Uterus (tissue), 2 donors: ENCODE data around the gene IKZF1.

Experiments
- POLR2A ChIP-seq, 2 donors: fragments of 450-650 bp; IDR thresholded peaks; one replicate each; pipeline ENCODE4 v1.6.1; 2016; ENCODE audit warnings: antibody characterized with exemption in 2 of 2, mild to moderate bottlenecking in 1 of 2, moderate library complexity in 1 of 2
- TF ChIP-seq, protein P1 (sequence below), 4 experiments: fragments of 200-600 bp in 2 of 4; fragments of 450-650 bp in 2 of 4; sonication (generic) in 2 of 4; IDR thresholded peaks; one replicate each; pipeline ENCODE4 v1.5.1; 2016 to 2019; ENCODE audit warnings: antibody characterized with exemption in 4 of 4, mild to moderate bottlenecking in 2 of 4, moderate library complexity in 1 of 4

DNA sequence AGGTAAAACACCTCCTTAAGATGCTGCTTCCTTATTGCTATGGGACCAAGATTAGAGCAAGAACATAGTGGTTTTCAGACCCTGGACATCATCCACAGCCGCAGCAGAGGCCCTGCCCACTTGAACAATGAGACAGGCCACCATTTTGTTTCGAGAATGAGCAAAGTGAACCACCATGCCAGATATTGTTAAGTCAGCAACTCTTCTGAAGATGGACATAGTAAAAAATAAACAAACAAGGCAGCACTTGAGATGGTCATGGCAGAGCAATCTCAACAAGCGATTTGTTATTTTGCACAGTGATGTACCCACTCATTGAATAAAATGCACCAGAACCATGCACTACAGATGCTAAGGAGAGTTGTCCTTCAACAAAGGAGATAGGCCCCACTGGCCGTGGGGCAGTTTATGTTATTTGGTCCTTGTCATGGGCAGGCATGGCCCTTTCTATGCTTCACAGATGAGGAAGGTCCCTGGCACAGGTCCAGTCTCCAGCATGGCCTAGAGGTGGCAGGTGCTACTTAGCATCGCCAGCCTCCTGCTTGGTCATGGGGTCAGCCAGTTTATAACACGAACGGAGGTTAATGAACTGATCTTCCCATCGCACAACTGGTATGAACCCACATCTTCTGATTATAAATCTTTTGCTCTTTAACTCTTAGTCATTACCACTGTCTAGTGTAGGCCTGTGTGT lies 44.1 kb downstream of the IKZF1 start:
- TF ChIP-seq, protein P1, sequence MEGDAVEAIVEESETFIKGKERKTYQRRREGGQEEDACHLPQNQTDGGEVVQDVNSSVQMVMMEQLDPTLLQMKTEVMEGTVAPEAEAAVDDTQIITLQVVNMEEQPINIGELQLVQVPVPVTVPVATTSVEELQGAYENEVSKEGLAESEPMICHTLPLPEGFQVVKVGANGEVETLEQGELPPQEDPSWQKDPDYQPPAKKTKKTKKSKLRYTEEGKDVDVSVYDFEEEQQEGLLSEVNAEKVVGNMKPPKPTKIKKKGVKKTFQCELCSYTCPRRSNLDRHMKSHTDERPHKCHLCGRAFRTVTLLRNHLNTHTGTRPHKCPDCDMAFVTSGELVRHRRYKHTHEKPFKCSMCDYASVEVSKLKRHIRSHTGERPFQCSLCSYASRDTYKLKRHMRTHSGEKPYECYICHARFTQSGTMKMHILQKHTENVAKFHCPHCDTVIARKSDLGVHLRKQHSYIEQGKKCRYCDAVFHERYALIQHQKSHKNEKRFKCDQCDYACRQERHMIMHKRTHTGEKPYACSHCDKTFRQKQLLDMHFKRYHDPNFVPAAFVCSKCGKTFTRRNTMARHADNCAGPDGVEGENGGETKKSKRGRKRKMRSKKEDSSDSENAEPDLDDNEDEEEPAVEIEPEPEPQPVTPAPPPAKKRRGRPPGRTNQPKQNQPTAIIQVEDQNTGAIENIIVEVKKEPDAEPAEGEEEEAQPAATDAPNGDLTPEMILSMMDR (IDR thresholded peaks at IDR 0.05) = no peak
- TF ChIP-seq POLR2A (IDR thresholded peaks at IDR 0.05) = no peak
